OCI-LY1 (cell line): ENCODE results near the gene LIPH.

Experiments used
- H2AFZ ChIP-seq: fragments of 200-600 bp; sonication (generic), shearing (Covaris generic); 2 replicates; pipeline ENCODE4 v1.6.0; 2014; ENCODE audit warnings: antibody characterized with exemption, mild to moderate bottlenecking, low read length
- H3F3A ChIP-seq: fragments of 200-600 bp; sonication (generic), shearing (Covaris generic); 2 replicates; pipeline ENCODE4 v1.6.0; 2014; ENCODE audit warnings: mild to moderate bottlenecking, antibody characterized with exemption, low read length, moderate library complexity; ENCODE audit not compliant: insufficient read depth
- H3K27ac ChIP-seq: fragments of 200-600 bp; sonication (generic); 2 replicates; pipeline ENCODE4 v1.5.1; 2014; ENCODE audit warnings: low read length, mixed run types, mild to moderate bottlenecking, low read depth; ENCODE audit not compliant: poor library complexity, severe bottlenecking
- H3K27me3 ChIP-seq: fragments of 200-600 bp; sonication (generic); 2 replicates; pipeline ENCODE4 v1.6.0; 2014; ENCODE audit warnings: antibody characterized with exemption, mild to moderate bottlenecking, low read length, moderate library complexity; ENCODE audit not compliant: insufficient read depth
- H3K36me3 ChIP-seq: fragments of 200-600 bp; sonication (generic); 2 replicates; pipeline ENCODE4 v1.6.1; 2014; ENCODE audit warnings: mild to moderate bottlenecking, antibody characterized with exemption, low read length, moderate library complexity, mixed read lengths; ENCODE audit not compliant: insufficient read depth
- H3K4me1 ChIP-seq: fragments of 200-600 bp; sonication (generic); 2 replicates; pipeline ENCODE4 v1.5.1; 2014; ENCODE audit warnings: mild to moderate bottlenecking, low read length, moderate library complexity; ENCODE audit not compliant: insufficient read depth, severe bottlenecking
- H3K4me2 ChIP-seq: fragments of 200-600 bp; sonication (generic), shearing (Covaris generic); 2 replicates; pipeline ENCODE4 v1.6.1; 2014; ENCODE audit warnings: low read length
- H3K4me3 ChIP-seq: fragments of 200-600 bp; sonication (generic); 2 replicates; pipeline ENCODE4 v1.5.1; 2014; ENCODE audit warnings: low read length, low read depth, mild to moderate bottlenecking, mixed read lengths; ENCODE audit not compliant: poor library complexity, severe bottlenecking
- H3K79me2 ChIP-seq: fragments of 200-600 bp; shearing (Covaris generic); 2 replicates; pipeline ENCODE4 v1.6.1; 2016; ENCODE audit warnings: mixed run types, low read length, mixed read lengths; ENCODE audit not compliant: insufficient read depth
- H3K9ac ChIP-seq: fragments of 200-600 bp; sonication (generic), shearing (Covaris generic); 2 replicates; pipeline ENCODE4 v1.6.1; 2014; ENCODE audit warnings: mild to moderate bottlenecking, low read length, mixed read lengths
- H3K9me2 ChIP-seq: fragments of 200-600 bp; sonication (generic), shearing (Covaris generic); 2 replicates; pipeline ENCODE4 v1.6.1; 2014; ENCODE audit warnings: low read depth, mild to moderate bottlenecking, low read length, mixed read lengths
- H3K9me3 ChIP-seq: fragments of 200-600 bp; shearing (Covaris generic); 2 replicates; pipeline ENCODE4 v1.6.1; 2014; ENCODE audit warnings: low read length, mixed read lengths
- H4K20me1 ChIP-seq: fragments of 200-600 bp; sonication (generic), shearing (Covaris generic); 2 replicates; pipeline ENCODE4 v1.6.0; 2016; ENCODE audit warnings: mild to moderate bottlenecking, low read length; ENCODE audit not compliant: insufficient read depth
- CTCF ChIP-seq: fragments of 200-600 bp; sonication (generic), shearing (Covaris generic); IDR thresholded peaks from 2 replicates; pipeline ENCODE4 v1.5.1; 2017; ENCODE audit warnings: mild to moderate bottlenecking, antibody characterized with exemption, low read length, moderate library complexity, mixed read lengths
- EZH2 ChIP-seq: fragments of 200-600 bp; sonication (generic), shearing (Covaris generic); IDR thresholded peaks from 2 replicates; pipeline ENCODE4 v1.8.0; 2017; ENCODE audit warnings: borderline replicate concordance, mixed run types, mild to moderate bottlenecking, antibody characterized with exemption, low read length, moderate library complexity, mixed read lengths

Gene LIPH

GRCh38 chr3:185527364-185527763, 25.0 kb downstream of the LIPH start:
- Histone ChIP-seq H3K36me3 (no peaks in the 10 kb centered on the region), H3K4me2 (no peak overlapping the region), H3K4me3 (no peak overlapping the region), H3K9me3 (no peaks in the 10 kb centered on the region), H3F3A (no peaks in the 10 kb centered on the region), H3K27me3 (no peaks in the 10 kb centered on the region), H3K9me2 (no peaks in the 10 kb centered on the region), H3K4me1 (no peaks in the 10 kb centered on the region), H3K27ac (no peak overlapping the region), H3K79me2 (no peaks in the 10 kb centered on the region), H4K20me1 (no peaks in the 10 kb centered on the region; the same call in 1 of the 2 replicates), H3K9ac (no peak overlapping the region), H2AFZ (no peak overlapping the region)
- TF ChIP-seq CTCF: no peak
- no peak for TF ChIP-seq EZH2

- Histone ChIP-seq H3K4me1 (no peaks in the 10 kb centered on the region), H3K27ac (no peak overlapping the region), H3K4me2 (no peak overlapping the region), H3K27me3 (no peaks in the 10 kb centered on the region), H3K9me3 (no peaks in the 10 kb centered on the region), H3F3A (no peaks in the 10 kb centered on the region), H3K9ac (no peak overlapping the region), H4K20me1 (no peaks in the 10 kb centered on the region; the same call in 1 of the 2 replicates), H3K4me3 (no peak overlapping the region), H3K36me3 (no peaks in the 10 kb centered on the region), H3K79me2 (no peaks in the 10 kb centered on the region), H2AFZ (no peak overlapping the region), H3K9me2 (no peaks in the 10 kb centered on the region)
- TF ChIP-seq CTCF (no peak), EZH2 (no peak)
These were observed 25.9 kb downstream of the LIPH start for GRCh38 chr3:185526349-185526951.

- TF ChIP-seq EZH2: no peak
- TF ChIP-seq CTCF: no peak
- no peak overlapping the region for H2AFZ ChIP-seq
- H3F3A ChIP-seq: no peaks in the 10 kb centered on the region
- no peak overlapping the region for H3K9ac ChIP-seq
- no peaks in the 10 kb centered on the region; the same call in 1 of the 2 replicates for H3K27me3 ChIP-seq
- no peaks in the 10 kb centered on the region; the same call in 1 of the 2 replicates for H4K20me1 ChIP-seq
- H3K36me3 ChIP-seq: no peaks in the 10 kb centered on the region
- H3K9me2 ChIP-seq: no peaks in the 10 kb centered on the region
- no peaks in the 10 kb centered on the region for H3K4me1 ChIP-seq
- H3K9me3 ChIP-seq: no peaks in the 10 kb centered on the region
- H3K27ac ChIP-seq: no peak overlapping the region
- no peak overlapping the region for H3K4me2 ChIP-seq
- H3K4me3 ChIP-seq: no peak overlapping the region
- no peaks in the 10 kb centered on the region for H3K79me2 ChIP-seq
These were observed 30.8 kb downstream of the LIPH start for GRCh38 chr3:185521349-185522138.
